ENCODE results near the gene HNRNPM.
A peak's percentile ranks its signal among the peaks of the same experiment; 100 is the strongest.

Gene HNRNPM

GRCh38 chr19:8487137-8487851 lies 42.5 kb downstream of the HNRNPM start:
- DNase-seq = peak; percentile 27 to 49

DNA sequence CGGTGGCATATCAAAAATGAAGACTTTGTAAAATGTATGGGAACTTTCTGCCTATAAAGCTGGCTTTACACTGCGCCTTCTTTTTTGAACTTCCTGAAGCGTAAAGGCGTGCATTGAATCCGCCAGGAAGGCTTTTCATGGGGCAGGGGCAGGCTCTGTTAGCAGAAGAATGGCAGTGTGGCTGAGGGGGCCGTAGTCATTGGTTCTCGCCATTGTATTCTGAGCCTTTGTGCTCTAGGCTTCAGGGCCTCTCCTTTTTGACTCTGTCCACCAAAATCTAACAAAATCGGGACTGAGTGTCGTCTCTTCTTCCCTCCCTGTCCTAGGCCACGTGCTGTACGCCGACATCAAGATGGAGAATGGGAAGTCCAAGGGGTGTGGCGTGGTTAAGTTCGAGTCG lies 43.6 kb downstream of the HNRNPM start:
- no peak for DNase-seq

- DNase-seq = no peak
Measured at GRCh38 chr19:8489561-8490394, 45.0 kb downstream of the HNRNPM start.

DNA sequence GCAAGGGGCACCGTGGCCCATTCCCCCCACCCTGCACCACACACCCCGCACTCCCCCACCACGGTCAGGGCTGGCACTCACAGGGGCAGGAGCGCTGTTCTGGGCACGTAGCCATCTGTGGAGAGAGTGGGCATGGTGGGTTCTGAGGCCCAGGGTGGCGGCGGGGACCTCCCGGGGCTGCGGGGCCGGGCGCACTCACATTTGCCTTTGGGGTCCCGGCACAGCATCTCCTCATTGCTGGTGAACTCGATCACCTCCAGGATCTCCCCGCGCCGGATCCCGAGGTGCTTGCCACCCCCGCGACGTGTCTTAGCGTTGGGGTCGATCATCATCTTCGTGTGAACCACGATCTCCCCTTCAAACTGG lies 45.6 kb downstream of the HNRNPM start:
- no peak for DNase-seq

DNA sequence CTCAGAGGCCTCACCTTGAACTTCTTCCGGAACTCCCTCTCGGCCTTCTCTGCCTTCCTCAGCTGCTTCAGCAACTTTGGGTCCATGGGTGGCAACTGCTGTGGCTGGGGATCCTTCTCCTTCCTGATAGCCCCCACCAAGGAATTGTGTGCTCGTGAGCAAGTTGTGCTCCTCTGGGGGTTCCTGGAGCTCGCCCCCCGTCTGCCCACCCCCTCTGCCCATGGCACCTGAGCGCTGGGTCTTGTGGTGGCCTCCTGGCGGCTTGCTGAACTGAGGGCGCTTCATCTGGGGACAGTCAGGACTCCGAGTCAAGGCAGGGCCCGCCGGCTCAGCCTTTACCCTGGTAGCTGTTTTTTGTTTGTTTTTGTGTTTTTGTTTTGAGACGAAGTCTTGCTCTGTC lies 46.1 kb downstream of the HNRNPM start:
- DNase-seq = no peak

DNA sequence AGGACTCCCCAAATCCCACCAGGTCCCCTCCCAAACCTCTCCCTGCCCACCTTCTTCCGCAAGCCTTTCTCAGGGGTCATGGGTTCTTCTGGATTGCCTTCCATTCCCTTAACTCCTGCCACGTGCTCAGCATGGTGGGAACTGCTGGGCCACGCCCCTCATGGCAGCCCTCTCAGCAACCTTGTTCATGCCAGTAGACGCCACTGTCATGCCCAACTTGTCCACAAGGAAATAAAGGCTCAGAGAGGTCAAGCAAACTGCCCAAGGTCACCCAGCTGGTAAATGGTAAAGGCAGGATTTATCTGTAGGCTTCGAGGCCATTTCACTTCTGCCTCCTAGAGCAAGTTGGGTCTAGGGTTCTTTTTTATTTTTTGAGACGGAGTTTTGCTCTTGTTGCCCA lies 46.8 kb downstream of the HNRNPM start:
- no peak for DNase-seq

DNA sequence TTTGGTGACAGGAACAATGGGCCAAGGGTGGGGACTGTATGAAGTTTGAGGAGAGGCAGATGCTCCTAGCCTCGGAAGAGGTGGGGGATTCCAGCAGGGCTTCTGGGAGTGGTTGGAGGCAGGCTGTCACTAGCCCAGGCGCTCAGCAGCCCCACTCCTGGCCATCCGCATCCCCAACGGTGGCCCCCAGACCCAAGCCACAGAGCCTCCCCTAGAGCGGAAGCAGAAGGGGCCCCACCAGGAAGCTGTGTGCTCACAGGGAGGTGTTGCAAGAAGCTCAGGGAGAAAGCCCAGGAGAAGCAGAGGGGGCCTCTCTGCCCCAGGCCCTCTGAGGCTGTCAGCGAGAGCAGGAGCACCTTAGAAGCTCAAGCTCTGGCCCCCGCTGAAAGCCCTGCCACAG lies 49.4 kb downstream of the HNRNPM start:
- DNase-seq = no peak

- DNase-seq = no peak
Measured at GRCh38 chr19:8498295-8498694, 53.5 kb downstream of the HNRNPM start.

DNA sequence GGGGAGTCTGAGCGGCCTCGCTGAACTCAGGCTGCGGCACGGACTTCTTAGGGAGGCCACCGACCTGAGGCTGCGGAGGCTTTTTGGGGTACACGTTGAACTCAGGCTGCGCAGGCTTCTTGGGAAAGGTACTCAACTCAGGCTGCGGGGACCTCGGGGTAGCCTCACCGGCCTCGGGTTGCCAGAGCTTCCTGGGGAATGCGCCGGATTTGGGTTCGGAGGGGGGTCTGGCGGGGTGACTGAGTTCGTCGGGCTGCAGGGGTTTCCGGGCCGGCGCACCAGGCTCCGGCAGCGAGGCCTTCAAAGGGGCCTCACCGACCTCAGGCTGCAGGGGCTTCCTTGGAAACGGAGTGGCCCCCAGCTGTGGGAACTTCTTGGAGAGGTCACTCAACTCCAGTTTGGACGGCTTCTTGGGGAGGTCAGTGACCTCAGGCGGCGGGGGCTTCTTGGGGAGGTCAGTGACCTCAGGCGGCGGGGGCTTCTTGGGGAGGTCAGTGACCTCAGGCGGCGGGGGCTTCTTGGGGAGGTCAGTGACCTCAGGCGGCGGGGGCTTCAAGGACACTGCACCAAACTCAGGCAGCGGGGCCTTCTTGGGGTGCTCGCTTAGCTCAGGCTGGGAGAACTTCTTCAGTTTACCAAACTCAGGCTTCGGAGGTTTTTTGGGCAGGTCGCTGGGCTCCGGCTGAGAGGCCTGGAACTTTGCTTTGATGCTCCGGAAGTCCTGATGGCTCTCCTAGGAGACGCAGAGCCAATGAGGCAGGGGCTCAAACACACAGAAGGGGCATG lies 54.5 kb downstream of the HNRNPM start:
- DNase-seq = no peak

- DNase-seq = no peak
Measured at GRCh38 chr19:8500158-8500557, 55.4 kb downstream of the HNRNPM start.

DNA sequence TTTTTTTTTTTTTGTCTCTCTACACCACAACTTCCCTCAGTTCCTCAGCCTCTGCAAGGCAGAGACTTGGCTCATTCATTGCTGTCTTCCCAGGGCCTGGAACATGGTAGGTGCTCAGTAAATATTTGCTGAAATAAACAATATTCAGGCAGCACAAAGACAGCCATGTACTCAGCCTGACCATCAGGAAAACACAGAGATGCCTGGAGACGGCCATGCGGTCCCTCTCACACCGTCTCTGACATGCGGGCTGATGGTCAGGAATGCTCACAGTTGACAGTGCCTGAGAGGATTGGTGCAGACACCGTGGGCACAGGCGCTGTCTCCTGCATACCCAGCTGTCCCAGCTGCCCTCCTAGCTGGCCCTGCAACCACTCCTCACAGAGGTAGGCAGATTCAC lies 56.7 kb downstream of the HNRNPM start:
- no peak for DNase-seq

DNA sequence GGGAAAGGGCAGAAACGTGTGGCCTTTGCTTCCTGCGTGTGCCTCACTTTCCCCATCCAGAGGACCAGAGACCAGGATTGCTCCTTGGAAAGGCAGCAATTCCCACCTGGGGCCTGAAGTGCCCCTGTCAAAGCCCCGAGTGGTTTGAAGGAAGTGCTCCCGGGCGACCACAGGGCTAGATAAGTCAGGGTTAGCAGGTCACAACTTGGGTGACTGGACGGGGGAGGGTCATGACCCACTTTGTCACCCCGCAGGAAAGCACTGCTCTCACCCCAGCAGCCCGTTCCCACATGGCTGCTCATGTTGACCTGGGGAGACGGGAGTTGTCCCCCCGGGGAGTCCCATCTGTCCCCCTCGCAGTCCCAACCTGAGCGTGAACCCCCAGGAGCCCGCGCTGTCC lies 57.2 kb downstream of the HNRNPM start:
- DNase-seq = no peak

GRCh38 chr19:8503510-8503909 lies 58.7 kb downstream of the HNRNPM start:
- no peak for DNase-seq

DNA sequence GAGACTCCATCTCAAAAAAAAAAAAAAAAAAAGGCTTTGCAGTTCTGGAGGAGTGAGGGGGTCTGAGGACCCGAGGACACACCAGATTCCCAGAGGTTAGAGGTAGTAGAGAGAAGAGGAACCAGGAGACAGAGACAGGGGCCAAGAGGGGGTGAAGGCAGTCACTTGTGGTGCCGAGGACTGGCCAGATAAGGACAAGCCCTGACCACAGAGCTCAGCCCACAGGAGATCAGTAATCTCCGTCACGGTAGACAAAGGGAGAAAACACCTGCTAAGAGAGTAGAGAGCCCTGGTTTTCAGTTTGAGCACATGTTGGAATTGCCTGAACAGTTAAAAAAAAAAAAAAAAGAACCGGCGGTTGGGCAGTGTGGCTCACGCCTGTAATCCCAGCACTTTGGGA lies 59.4 kb downstream of the HNRNPM start:
- DNase-seq = no peak

DNA sequence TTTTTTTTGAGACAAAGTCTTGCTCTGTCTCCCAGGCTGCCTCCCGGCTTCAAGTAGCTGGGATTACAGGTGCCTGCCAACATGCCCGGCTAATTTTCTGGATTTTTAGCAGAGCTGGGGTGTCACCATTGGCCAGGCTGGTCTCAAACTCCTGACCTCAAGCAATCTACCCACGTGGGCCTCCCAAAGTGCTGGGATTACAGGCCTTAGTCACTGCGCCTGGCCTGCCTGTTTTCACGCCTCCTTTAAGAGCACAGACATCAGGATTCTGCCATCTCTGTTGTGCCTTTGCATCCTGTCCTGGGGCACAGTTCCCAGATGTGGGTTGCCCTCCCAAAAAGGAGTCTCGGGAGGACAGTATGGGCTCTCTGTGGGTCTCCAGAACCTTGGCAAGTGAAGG lies 60.1 kb downstream of the HNRNPM start:
- no peak for DNase-seq

- peak; percentile 54 to 77 for DNase-seq
Measured at GRCh38 chr19:8505680-8506401, 61.1 kb downstream of the HNRNPM start.

- DNase-seq = no peak
Measured at GRCh38 chr19:8506402-8506957, 61.7 kb downstream of the HNRNPM start.

DNA sequence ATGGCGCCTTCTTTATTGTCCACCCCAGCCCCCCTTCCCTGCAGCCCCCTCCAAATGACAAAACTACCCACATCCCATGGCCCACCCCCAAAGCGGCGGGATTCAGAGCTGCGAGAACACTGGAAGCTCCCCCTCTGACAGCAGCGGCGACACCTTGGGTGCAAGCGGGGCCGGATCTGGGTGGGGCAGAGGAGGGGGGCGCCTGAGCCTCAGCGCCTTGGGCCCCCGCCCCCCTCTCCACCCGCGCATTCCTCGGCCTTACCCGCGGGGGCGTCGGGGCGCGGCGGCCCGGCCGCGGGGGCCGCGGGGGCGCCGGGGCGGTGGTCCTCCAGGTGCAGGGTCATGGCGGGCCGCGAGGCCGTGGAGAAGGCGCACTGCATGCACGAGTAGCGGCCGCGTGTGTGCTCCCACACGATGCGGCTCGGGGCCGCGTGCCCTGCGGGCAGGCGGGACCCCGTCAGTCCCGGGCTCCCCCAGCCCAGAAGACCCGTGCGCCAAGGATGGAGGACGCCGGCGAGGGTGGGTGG lies 65.9 kb downstream of the HNRNPM start:
- no peak for DNase-seq

GRCh38 chr19:8511573-8512101 lies 66.9 kb downstream of the HNRNPM start:
- DNase-seq = no peak

DNA sequence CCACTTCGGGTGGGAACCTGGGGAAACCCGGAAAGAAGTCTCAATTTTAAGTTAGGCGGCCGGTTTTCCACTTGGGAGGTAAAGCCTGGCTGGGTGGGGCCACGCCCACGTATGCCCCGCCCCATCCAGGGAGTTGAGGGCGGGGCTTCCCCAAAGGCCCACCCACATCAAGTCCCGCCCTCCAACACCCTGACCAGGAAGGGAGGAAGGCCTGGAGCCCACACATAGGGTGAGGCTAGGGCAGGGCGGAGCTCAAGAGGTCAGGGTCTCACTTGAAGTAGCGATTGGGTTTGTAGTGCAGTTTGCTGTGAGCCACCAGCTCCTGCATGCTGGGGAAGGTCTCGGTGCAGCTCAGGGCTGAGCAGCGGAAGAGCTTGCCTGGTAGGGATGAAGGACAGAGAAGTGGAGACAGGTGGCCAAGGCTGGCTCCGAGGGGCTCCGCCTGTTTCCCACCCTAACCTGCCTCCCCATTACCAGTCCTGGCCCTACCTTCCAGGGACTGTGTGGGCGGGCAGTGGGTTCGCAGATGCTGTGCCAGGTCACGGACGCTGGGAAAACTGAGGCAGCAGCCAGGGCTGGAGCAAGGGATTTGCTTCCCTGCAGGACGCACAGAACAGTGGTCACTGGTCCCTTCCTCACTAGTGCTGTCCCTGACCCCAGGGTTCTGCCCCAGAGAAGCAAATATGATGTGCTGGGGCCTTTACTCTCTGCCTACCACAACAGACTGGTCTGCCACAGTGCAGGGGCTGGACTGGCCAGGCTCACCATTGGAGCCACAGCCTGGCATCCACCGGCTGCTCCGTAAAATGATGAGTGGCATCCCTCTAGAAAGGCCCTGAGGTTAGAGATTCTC lies 67.6 kb downstream of the HNRNPM start:
- no peak for DNase-seq

DNA sequence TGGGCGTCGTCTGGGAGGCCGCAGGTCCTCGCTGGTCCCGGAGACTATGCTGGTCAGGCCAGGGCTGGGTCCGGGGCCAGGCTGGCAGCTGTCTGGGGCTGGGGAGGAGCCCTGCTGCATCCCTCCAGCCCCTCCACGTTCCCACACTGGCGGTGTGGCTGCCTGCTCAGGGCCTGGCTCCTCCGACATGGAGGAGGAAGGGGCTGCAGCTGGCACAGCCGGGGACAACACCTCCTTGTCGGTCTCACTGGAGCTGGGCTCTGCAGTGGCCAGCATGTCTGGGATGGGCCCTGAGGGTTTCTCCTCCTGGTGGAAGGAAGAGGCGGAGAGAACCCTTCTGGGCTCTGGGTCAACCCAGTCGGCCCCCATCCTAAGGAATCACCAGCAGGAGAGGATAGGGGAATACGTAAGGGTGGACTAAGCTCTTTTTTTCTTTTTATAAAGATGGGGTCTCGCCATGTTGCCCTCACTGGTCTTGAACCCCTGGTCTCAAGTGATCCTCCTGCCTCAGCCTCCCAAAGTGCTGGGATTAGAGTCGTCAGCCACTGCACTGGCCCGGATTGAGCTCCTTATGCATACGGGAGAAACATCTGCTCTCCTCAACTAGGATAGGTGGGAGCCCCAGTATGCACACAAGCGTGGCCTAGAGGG lies 68.4 kb downstream of the HNRNPM start:
- no peak for DNase-seq
